ENCODE results near the gene NSD1.
"Not testable (repeated sequence)": the region's sequence is repeated elsewhere in the genome, so short reads cannot be mapped to it uniquely, and the experiment has no call there.

The NSD1 gene

GRCh38 chr5:177303925-177304391 lies 170.4 kb downstream of the NSD1 start:
- in situ Hi-C loops (cut with HindIII; ENCODE audit: low sequenced_read_pairs) = no loop called here

GRCh38 chr5:177304392-177305119 lies 171.0 kb downstream of the NSD1 start:
- in situ Hi-C loops (cut with HindIII; ENCODE audit: low sequenced_read_pairs) = no loop called here

DNA sequence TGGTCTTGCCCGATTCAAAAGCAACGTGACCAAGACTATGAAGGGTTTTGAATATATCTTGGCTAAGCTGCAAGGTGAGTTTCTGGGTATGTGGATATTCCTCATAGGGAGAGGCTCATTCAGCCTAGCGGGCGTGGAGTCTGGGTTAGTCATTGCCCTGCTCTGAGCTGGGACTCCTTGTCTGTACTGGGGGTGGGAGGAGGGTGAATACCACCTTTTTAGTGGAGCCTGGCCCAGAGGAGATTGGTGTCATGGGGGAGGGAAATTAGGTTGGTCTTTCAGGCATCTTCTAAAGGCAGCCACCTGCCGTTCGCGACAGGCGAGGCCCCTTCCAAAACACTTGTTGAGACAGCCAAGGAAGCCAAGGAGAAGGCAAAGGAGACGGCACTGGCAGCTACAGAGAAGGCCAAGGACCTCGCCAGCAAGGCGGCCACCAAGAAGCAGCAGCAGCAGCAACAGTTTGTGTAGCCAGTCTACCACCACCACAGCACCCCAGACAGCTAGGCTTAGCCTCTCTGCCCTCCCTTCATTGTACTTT lies 172.6 kb downstream of the NSD1 start:
- in situ Hi-C loops (cut with HindIII; ENCODE audit: low sequenced_read_pairs) = not testable (repeated sequence)

GRCh38 chr5:177306674-177307543 lies 173.3 kb downstream of the NSD1 start:
- in situ Hi-C loops (cut with HindIII; ENCODE audit: low sequenced_read_pairs) = no loop called here

GRCh38 chr5:177307544-177308363 lies 174.2 kb downstream of the NSD1 start:
- in situ Hi-C loops (cut with HindIII; ENCODE audit: low sequenced_read_pairs) = no loop called here

- in situ Hi-C loops (cut with HindIII; ENCODE audit: low sequenced_read_pairs) = no loop called here
Observed at GRCh38 chr5:177308740-177309139, 175.2 kb downstream of the NSD1 start.

- in situ Hi-C loops (cut with HindIII; ENCODE audit: low sequenced_read_pairs) = no loop called here
Observed at GRCh38 chr5:177309351-177310191, 176.0 kb downstream of the NSD1 start.

DNA sequence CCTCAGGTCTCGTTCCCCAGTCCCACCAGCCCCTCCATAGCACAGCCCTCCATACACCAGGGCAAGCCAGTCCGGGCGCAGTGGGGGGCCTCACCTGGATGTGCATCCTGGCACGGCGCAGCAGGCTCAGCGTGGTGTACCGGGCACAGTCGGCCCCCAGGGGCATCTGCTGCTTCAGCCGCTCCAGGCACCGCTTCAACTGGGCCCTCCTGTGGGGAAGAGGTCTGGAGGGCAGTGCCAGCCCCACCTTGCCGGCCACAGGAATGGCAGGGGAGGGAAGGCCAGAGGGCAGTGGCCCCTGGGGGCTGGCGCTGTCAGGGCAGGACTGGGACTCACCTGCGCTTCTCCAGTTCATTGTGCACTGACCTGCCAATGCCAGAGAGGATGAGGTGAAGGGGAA lies 176.8 kb downstream of the NSD1 start:
- in situ Hi-C loops (cut with HindIII; ENCODE audit: low sequenced_read_pairs) = no loop called here

GRCh38 chr5:177310757-177311391 lies 177.3 kb downstream of the NSD1 start:
- in situ Hi-C loops (cut with HindIII; ENCODE audit: low sequenced_read_pairs) = no loop called here

DNA sequence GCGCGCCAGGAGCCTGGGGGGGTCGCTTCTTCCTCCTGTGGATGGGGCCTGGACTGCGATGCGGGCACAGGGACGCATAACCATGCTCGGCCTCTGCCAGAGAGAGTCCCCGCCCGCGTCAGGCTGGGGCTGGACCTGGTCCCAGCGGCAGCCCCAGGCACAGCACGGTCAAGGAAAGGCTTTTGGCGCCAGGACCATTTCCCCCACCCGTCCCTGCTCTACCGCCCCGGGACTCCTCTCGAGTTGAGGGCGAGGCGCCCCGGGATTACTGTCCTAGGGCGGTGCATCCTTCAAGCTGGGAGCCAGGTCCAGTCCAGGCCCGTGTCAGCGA lies 177.8 kb downstream of the NSD1 start:
- in situ Hi-C loops (cut with HindIII; ENCODE audit: low sequenced_read_pairs) = no loop called here

DNA sequence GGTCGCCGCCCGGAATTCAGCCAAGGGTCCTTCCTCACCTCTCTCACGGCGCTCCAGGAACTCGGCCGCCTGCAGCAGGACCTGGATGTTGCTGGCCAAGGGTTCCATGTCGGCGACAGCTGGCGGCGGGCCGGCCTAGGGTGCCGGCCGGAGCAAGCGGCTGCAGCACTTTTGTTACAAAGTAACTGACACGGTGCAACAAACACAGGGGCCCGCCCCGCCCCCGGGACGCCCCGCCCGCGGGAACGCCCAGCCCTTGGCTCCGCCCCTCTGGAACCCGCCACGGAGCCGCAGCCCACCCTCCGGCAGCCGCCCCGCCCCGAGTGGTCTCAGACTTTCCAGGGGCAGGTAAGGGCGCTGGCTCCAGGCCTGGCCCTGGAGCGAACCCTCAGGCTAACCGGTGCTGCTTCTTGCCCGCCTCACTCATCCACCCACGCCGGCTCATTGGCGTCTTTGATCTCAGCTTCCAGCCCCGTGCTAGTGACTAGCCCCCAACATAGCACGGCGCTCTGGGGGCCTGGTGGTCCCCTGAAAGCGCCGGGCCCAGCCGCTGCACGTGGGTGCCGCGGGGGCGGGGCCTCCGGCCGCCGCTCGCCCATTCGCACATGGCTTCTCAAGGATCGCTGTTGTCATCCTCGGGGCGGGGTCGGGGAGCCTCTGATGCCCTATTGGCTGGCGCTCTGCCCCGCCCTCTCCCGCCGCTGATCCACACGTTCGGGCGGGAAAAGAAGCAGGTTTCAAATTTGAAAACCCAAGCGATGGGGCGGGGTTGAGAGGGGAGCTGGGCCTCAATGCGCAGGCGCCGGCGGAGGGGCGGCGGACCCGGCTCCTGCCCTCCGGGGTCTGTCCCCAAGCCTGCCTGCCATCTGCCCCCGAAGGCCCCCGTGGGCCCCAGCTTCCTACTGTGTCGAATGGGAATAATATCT lies 178.4 kb downstream of the NSD1 start, which contains the start of gene MXD3:
Gene MXD3 (minus strand): TSS at position 176 of the 926 bp plus-strand sequence. CDS start 68 bp downstream, at position 108.
- in situ Hi-C loops (cut with HindIII; ENCODE audit: low sequenced_read_pairs) = no loop called here

- in situ Hi-C loops (cut with HindIII; ENCODE audit: low sequenced_read_pairs) = no loop called here
Observed at GRCh38 chr5:177312649-177313181, 179.1 kb downstream of the NSD1 start.

DNA sequence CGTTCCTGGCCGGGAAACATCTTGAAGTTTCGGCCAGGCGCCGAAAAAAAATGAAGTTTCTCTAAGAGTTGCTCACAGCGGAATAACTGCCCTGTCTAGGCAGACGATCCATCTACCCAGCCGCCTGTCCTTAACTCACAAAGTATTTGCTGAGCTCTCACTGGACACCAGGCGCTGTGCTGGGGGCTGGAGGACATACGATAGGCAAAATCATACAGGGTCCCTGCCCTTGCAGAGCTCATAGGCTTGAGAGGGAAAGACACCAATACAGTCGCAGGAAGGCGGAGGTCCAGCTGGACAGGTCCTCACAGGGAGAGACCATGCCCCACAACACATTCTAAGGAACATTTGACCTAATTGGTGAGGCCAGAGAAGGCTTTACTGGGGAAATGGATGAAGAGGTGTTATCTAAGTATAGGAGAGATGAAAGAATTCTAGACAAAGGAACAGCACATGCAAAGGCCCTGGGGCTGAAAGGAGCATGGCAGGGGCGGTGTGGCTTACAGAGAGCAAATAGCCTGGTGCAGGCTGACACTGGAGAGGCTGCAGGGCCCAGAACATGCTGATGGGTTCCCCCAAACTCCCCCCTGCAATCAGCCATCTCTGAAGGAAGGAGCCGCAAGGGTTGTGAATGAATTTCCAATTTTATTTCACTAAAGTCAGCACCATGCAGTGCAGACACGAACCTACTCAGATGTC lies 180.1 kb downstream of the NSD1 start:
- in situ Hi-C loops (cut with HindIII; ENCODE audit: low sequenced_read_pairs) = no loop called here

- in situ Hi-C loops (cut with HindIII; ENCODE audit: low sequenced_read_pairs) = no loop called here
Observed at GRCh38 chr5:177314376-177315342, 181.1 kb downstream of the NSD1 start.

GRCh38 chr5:177315411-177315810 lies 181.8 kb downstream of the NSD1 start:
- in situ Hi-C loops (cut with HindIII; ENCODE audit: low sequenced_read_pairs) = no loop called here

DNA sequence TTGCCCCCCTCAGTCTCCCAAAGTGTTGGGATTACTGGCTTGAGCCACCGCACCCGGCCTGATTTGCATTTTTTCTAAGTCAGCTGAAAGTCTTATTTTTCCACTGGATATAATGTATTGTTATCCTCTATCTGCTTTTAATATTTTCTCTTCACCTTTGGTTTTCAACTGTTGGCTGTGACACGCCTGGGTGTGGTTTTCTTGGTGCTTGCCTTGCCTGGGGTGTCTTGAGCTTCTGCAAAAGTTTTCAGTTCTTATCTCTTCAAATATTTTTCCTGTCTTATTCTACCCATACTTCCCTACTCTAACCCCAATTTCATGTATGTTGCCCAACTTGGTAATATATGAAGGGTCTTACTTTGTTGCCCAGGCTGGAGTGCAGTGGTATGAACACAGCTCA lies 182.4 kb downstream of the NSD1 start:
- in situ Hi-C loops (cut with HindIII; ENCODE audit: low sequenced_read_pairs) = no loop called here
